Kidney epithelial cell (primary cell): ENCODE results near the gene ANP32B. TPM values are rescaled to one million over a fixed set of nuclear protein-coding genes. Genes with fewer than 3 reads are reported as not detected.

Source experiments
- DNase-seq: peaks from one replicate; pipeline ENCODE4 v3.0.0-alpha.2; 2010; ENCODE audit warnings: low read depth
- H3K27me3 ChIP-seq: 2 replicates; pipeline ENCODE4 v1.6.0; 2011; ENCODE audit warnings: low read length; ENCODE audit not compliant: control insufficient read depth, insufficient read depth
- H3K36me3 ChIP-seq: 2 replicates; pipeline ENCODE4 v1.5.1; 2011; ENCODE audit warnings: low read length; ENCODE audit not compliant: control insufficient read depth, insufficient read depth
- H3K4me3 ChIP-seq: 2 replicates; pipeline ENCODE4 v1.5.1; 2011; ENCODE audit warnings: low read depth, mild to moderate bottlenecking, control low read depth, low read length
- CTCF ChIP-seq: IDR thresholded peaks from 2 replicates; pipeline ENCODE4 v1.5.1; 2011; ENCODE audit warnings: mild to moderate bottlenecking, moderate library complexity, low read length, control low read depth, inconsistent platforms; ENCODE audit not compliant: insufficient read depth, poor library complexity, severe bottlenecking
- total RNA-seq: library from RNA; depleted of rRNA; stranded (reverse); fragments of >200 nt; gene quantifications from 2 replicates; pipeline ENCODE4 v1.2.3, GENCODE V29; 2015

Gene ANP32B
- total RNA-seq, 1 donor from 2014 or later, result 24.1 TPM

GRCh38 chr9:97962136-97962535 lies 21.0 kb upstream of the ANP32B start:
- Histone ChIP-seq H3K27me3 (no peaks in the 10 kb centered on the region), H3K4me3 (no peak overlapping the region), H3K36me3 (no peaks in the 10 kb centered on the region)
- TF ChIP-seq CTCF, result no peak
- no peak for DNase-seq

GRCh38 chr9:97962575-97962974 lies 20.6 kb upstream of the ANP32B start:
- H3K27me3 ChIP-seq, result no peaks in the 10 kb centered on the region
- no peak overlapping the region for H3K4me3 ChIP-seq
- TF ChIP-seq CTCF, result no peak
- H3K36me3 ChIP-seq, result no peaks in the 10 kb centered on the region
- DNase-seq, result no peak

DNA sequence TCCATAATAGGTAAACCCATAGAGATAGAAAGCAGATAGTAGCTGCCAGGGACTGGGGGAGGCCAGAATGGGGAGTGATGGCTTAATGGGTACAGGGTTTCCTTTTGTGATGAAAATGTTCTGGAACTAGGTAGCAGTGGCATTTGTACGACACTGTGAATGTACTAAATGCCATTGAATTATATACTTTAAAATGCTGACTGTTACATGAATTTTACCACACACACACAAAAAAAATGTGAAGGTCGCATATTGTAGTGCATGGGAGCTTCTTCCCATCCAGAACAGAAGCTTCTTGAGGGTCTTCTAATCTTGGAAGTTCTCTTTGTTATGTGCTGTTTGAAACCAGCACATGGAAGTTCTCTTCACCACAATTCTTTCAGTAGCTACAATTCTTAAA lies 19.9 kb upstream of the ANP32B start:
- no peak for DNase-seq
- Histone ChIP-seq H3K4me3 (no peak overlapping the region), H3K36me3 (no peaks in the 10 kb centered on the region), H3K27me3 (no peaks in the 10 kb centered on the region)
- TF ChIP-seq CTCF, result no peak

- TF ChIP-seq CTCF, result no peak
- H3K36me3 ChIP-seq, result no peaks in the 10 kb centered on the region
- H3K27me3 ChIP-seq, result no peaks in the 10 kb centered on the region
- DNase-seq, result no peak
- no peak overlapping the region for H3K4me3 ChIP-seq
These were observed 18.2 kb upstream of the ANP32B start for GRCh38 chr9:97964901-97965300.

DNA sequence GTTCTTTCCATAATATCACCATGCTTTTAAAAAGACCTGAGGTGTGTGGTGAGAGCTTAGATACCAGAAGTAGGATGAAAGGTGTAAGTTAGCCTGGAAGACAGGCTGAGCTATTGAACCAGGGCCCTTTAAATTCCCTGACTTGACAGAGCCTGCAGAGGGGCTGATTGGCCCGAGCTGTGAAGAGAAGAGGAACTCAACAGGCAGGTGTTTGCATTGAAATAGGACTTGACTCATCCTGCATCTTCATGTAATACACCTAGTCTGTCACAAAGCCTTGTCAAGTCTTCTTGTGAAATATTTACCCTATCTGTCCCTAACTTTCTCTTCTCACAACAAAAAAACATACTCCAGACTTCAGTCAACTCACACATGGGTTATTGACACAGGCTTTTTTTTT lies 16.6 kb upstream of the ANP32B start:
- Histone ChIP-seq H3K4me3 (no peak overlapping the region), H3K36me3 (no peaks in the 10 kb centered on the region), H3K27me3 (no peaks in the 10 kb centered on the region)
- no peak for TF ChIP-seq CTCF
- DNase-seq, result no peak

DNA sequence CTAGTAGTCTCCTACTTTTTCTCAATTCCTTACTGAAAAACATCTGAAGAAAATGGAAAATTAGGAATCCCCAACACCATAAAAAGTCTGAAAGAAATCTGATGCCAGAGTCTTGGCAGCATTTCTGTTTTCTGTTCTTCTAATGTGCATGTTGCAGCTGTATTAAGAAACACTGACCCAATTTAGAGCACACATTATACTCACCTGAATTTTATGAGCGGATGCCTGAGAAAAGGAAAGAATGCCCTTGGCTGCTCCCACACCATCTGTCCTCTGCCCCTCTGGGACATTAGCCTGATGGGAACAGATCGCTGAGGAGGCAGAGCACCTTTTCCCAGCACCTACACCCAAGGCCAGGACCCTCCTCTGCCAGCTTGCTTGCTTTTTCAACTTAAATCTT lies 14.1 kb upstream of the ANP32B start:
- Histone ChIP-seq H3K27me3 (no peaks in the 10 kb centered on the region), H3K36me3 (no peaks in the 10 kb centered on the region), H3K4me3 (no peak overlapping the region)
- DNase-seq, result no peak
- no peak for TF ChIP-seq CTCF
